ENCODE measurements around the gene TRAPPC12.

TRAPPC12 gene

DNA sequence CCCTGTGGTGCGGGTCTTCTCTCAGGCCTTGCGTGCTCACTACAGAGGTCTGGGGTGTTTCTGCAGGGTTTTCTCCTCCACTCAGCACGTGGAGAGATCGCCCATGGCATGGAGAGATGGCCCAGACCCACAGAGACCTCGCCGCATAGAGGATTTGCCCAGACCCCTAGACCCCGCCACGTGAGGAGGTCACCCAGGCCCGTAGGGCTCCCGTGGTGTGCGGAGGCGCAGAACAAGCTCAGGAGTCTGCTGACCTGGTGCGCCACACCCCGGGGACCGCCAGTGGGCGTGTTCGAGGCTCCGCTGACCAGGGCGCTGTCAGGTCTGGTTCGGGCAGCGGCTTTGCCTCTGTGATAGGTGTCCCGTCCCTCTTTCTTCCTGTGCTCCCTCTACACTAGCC, 75.3 kb downstream of the TRAPPC12 start:
- Histone ChIP-seq H3K4me3 (ENCODE audit: insufficient read depth, low read length, poor library complexity, severe bottlenecking) (no peak overlapping the region), H3K9me3 (ENCODE audit: insufficient read depth, low read length) (no peaks in the 10 kb centered on the region), H3K4me2 (ENCODE audit: low read depth, low read length, poor library complexity, severe bottlenecking) (no peak overlapping the region), H3K79me2 (ENCODE audit: insufficient read depth, low read length) (no peaks in the 10 kb centered on the region), H3K9ac (ENCODE audit: low read length) (no peak overlapping the region), H3K9me2 (replicated peaks; ENCODE audit: insufficient read depth, low read length) (no peaks in the 10 kb centered on the region), H3K36me3 (ENCODE audit: low read length) (no peaks in the 10 kb centered on the region), H3K27ac (ENCODE audit: low read depth, low read length) (no peak overlapping the region), H4K20me1 (ENCODE audit: low read depth, low read length) (no peaks in the 10 kb centered on the region), H2AFZ (ENCODE audit: low read depth, low read length, severe bottlenecking) (no peak overlapping the region), H3K27me3 (ENCODE audit: low read length) (no peaks in the 10 kb centered on the region), H3F3A (ENCODE audit: insufficient read depth) (no peaks in the 10 kb centered on the region)
- TF ChIP-seq EZH2phosphoT487 (conservative IDR thresholded peaks at IDR 0.05; ENCODE audit: low read length), result no peak
- TF ChIP-seq, protein P1, sequence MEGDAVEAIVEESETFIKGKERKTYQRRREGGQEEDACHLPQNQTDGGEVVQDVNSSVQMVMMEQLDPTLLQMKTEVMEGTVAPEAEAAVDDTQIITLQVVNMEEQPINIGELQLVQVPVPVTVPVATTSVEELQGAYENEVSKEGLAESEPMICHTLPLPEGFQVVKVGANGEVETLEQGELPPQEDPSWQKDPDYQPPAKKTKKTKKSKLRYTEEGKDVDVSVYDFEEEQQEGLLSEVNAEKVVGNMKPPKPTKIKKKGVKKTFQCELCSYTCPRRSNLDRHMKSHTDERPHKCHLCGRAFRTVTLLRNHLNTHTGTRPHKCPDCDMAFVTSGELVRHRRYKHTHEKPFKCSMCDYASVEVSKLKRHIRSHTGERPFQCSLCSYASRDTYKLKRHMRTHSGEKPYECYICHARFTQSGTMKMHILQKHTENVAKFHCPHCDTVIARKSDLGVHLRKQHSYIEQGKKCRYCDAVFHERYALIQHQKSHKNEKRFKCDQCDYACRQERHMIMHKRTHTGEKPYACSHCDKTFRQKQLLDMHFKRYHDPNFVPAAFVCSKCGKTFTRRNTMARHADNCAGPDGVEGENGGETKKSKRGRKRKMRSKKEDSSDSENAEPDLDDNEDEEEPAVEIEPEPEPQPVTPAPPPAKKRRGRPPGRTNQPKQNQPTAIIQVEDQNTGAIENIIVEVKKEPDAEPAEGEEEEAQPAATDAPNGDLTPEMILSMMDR (IDR thresholded peaks at IDR 0.05; ENCODE audit: insufficient read depth, low read length, poor library complexity, severe bottlenecking), result no peak

DNA sequence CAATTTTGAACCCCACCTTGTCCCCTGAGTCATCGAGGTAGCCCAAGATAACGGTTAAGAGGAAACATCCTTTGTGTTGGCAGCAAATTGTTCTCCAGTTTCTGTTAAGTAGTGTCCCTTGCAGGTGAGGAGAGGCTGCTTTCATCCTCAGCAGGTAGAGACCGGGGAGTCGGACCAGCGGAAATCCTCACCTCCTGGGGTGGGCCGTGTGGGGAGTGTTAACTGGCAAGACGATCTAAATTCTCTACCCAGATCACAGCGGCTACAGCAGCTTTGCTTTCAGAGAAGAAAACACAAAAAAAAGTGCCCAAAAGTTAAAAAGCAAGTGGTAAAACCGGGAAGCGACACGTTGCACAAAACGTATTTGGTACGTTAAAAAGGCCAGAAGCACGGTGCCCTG, 76.6 kb downstream of the TRAPPC12 start:
- Histone ChIP-seq H3K27me3 (ENCODE audit: low read length) (no peaks in the 10 kb centered on the region), H3K9ac (ENCODE audit: low read length) (no peak overlapping the region), H3K9me2 (replicated peaks; ENCODE audit: insufficient read depth, low read length) (no peaks in the 10 kb centered on the region), H3K27ac (ENCODE audit: low read depth, low read length) (no peak overlapping the region), H4K20me1 (ENCODE audit: low read depth, low read length) (no peaks in the 10 kb centered on the region), H3K4me2 (ENCODE audit: low read depth, low read length, poor library complexity, severe bottlenecking) (no peak overlapping the region), H3K4me3 (ENCODE audit: insufficient read depth, low read length, poor library complexity, severe bottlenecking) (no peak overlapping the region), H3K36me3 (ENCODE audit: low read length) (no peaks in the 10 kb centered on the region), H3K79me2 (ENCODE audit: insufficient read depth, low read length) (no peaks in the 10 kb centered on the region), H3K9me3 (ENCODE audit: insufficient read depth, low read length) (no peaks in the 10 kb centered on the region), H3F3A (ENCODE audit: insufficient read depth) (no peaks in the 10 kb centered on the region), H2AFZ (ENCODE audit: low read depth, low read length, severe bottlenecking) (no peak overlapping the region)
- TF ChIP-seq, protein P1 (IDR thresholded peaks at IDR 0.05; ENCODE audit: insufficient read depth, low read length, poor library complexity, severe bottlenecking), result no peak
- TF ChIP-seq EZH2phosphoT487 (conservative IDR thresholded peaks at IDR 0.05; ENCODE audit: low read length), result no peak

DNA sequence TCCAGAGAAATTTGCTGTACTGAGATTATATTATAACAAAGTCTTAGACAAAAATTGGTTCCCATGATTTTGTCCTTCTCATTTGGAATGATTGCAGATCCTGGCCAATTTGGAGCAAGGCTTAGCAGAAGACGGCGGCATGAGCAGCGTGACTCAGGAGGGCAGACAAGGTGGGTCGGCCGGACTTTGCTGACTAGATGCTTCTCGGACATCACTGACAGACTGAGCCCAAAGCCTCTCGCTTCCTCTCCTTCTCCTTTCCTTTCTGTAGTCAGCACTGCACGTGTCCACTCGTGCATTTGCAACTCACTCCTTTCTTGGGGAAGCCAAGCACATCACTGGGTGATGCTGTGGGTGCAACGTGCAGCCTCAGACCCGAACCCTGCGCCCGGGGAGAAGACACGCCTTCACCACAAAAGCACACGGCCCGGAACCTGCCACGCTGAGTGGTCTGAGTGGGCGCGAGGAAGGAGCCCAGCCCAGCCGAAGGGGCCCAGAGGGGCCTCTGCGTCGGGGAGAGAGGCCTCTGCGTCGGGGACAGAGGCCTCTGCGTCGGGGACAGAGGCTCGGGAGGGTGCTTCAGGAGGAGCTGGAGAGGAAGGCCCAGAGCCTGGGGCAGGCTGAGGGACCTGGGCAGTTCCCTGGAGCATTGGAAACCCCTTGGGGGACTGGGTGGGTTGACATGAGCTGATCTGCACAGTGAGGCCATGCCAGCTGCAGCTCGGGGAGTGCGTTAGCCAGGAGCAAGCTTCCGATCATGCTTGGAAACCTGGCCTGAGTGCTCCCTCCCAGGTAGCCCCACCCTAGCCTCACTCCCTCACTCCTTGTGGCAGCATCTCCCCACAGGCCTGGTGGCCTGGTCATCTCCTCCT, 78.3 kb downstream of the TRAPPC12 start:
- no peaks in the 10 kb centered on the region for H3K9me2 ChIP-seq (replicated peaks; ENCODE audit: insufficient read depth, low read length)
- H3K4me2 ChIP-seq (ENCODE audit: low read depth, low read length, poor library complexity, severe bottlenecking), result no peak overlapping the region
- H2AFZ ChIP-seq (ENCODE audit: low read depth, low read length, severe bottlenecking), result no peak overlapping the region
- no peaks in the 10 kb centered on the region for H3K36me3 ChIP-seq (ENCODE audit: low read length)
- H3K9ac ChIP-seq (ENCODE audit: low read length), result no peak overlapping the region
- H3K4me3 ChIP-seq (ENCODE audit: insufficient read depth, low read length, poor library complexity, severe bottlenecking), result no peak overlapping the region
- no peaks in the 10 kb centered on the region for H3K27me3 ChIP-seq (ENCODE audit: low read length)
- TF ChIP-seq, protein P1 (IDR thresholded peaks at IDR 0.05; ENCODE audit: insufficient read depth, low read length, poor library complexity, severe bottlenecking), result no peak
- no peak for TF ChIP-seq EZH2phosphoT487 (conservative IDR thresholded peaks at IDR 0.05; ENCODE audit: low read length)
- H3K9me3 ChIP-seq (ENCODE audit: insufficient read depth, low read length), result no peaks in the 10 kb centered on the region
- H3F3A ChIP-seq (ENCODE audit: insufficient read depth), result no peaks in the 10 kb centered on the region
- no peaks in the 10 kb centered on the region for H4K20me1 ChIP-seq (ENCODE audit: low read depth, low read length)
- H3K79me2 ChIP-seq (ENCODE audit: insufficient read depth, low read length), result no peaks in the 10 kb centered on the region
- no peak overlapping the region for H3K27ac ChIP-seq (ENCODE audit: low read depth, low read length)

Measured in SU-DHL-6 (cell line).